ENCODE data around the gene MAN2B2.

The MAN2B2 gene

GRCh38 chr4:6568148-6568547 lies 6.8 kb upstream of the MAN2B2 start:
- no peak for DNase-seq

- no peak for DNase-seq
Measured at GRCh38 chr4:6568689-6569332, 6.2 kb upstream of the MAN2B2 start.

- no peak for DNase-seq
Measured at GRCh38 chr4:6571608-6572007, 3.4 kb upstream of the MAN2B2 start.

- DNase-seq, result no peak
Measured at GRCh38 chr4:6573551-6573950, 1.4 kb upstream of the MAN2B2 start.

- DNase-seq, result no peak
Measured at GRCh38 chr4:6573986-6574746, 823 bp upstream of the MAN2B2 start.

GRCh38 chr4:6575503-6576240 lies 683 bp downstream of the MAN2B2 start:
- DNase-seq, result no peak

GRCh38 chr4:6576512-6576911 lies 1.5 kb downstream of the MAN2B2 start:
- no peak for DNase-seq

- DNase-seq, result no peak
Measured at GRCh38 chr4:6576932-6577331, 1.9 kb downstream of the MAN2B2 start.

- DNase-seq, result no peak
Measured at GRCh38 chr4:6577409-6577808, 2.4 kb downstream of the MAN2B2 start.

GRCh38 chr4:6578221-6578620 lies 3.2 kb downstream of the MAN2B2 start:
- DNase-seq, result no peak

- no peak for DNase-seq
Measured at GRCh38 chr4:6580353-6580752, 5.4 kb downstream of the MAN2B2 start.

- DNase-seq, result no peak
Measured at GRCh38 chr4:6581566-6582121, 6.7 kb downstream of the MAN2B2 start.

- DNase-seq, result no peak
Measured at GRCh38 chr4:6582889-6583490, 8.0 kb downstream of the MAN2B2 start.

GRCh38 chr4:6584865-6585264 lies 9.9 kb downstream of the MAN2B2 start:
- DNase-seq, result no peak

GRCh38 chr4:6586715-6587325 lies 11.8 kb downstream of the MAN2B2 start:
- DNase-seq, result no peak

- DNase-seq, result no peak
Measured at GRCh38 chr4:6589444-6589843, 14.5 kb downstream of the MAN2B2 start.

GRCh38 chr4:6591313-6591712 lies 16.3 kb downstream of the MAN2B2 start:
- no peak for DNase-seq

GRCh38 chr4:6591781-6592180 lies 16.8 kb downstream of the MAN2B2 start:
- DNase-seq, result no peak

GRCh38 chr4:6592804-6593563 lies 18.0 kb downstream of the MAN2B2 start:
- DNase-seq, result no peak

- DNase-seq, result no peak
Measured at GRCh38 chr4:6594341-6594740, 19.4 kb downstream of the MAN2B2 start.

- no peak for DNase-seq
Measured at GRCh38 chr4:6594826-6595355, 19.9 kb downstream of the MAN2B2 start.

All from GOT3 (cell line).